ENCODE measurements around the gene P2RY2.

DNA sequence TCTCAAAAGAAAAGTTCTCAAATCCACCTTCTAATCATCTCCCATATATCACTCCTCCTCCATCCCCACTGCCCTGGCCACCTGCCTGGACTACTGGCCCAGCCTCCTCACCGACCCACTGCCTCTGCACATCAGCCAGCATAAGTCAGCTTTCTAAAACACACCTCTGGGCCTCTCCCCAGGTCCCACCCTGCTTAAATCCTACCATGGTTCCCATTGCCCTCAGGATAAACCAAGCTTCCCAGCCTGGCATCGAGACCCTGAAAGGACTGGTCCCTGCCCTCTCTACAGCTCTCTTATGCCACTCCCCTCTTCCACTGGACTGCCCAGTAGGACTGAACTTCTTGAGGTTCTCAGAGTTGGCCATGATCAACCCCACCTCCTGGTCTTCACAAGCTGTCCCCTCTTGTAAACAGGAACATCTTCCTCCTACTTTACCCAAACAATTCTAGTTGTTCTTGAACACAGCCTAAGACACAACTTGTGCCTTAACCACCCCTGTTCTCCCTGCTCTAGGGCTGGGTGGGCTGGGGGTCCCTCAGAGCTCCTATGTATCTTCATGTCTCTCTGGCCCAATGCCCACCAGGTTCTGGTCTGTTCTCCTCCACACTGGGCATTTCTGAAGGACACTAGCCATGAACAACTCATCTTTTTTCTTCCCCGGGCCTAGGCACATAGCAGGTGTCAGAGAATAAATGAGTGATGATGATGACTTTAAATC is 41.5 kb downstream of the P2RY2 start:
- TF ChIP-seq POLR2A (IDR thresholded peaks at IDR 0.05) = no peak
- TF ChIP-seq, protein P1, sequence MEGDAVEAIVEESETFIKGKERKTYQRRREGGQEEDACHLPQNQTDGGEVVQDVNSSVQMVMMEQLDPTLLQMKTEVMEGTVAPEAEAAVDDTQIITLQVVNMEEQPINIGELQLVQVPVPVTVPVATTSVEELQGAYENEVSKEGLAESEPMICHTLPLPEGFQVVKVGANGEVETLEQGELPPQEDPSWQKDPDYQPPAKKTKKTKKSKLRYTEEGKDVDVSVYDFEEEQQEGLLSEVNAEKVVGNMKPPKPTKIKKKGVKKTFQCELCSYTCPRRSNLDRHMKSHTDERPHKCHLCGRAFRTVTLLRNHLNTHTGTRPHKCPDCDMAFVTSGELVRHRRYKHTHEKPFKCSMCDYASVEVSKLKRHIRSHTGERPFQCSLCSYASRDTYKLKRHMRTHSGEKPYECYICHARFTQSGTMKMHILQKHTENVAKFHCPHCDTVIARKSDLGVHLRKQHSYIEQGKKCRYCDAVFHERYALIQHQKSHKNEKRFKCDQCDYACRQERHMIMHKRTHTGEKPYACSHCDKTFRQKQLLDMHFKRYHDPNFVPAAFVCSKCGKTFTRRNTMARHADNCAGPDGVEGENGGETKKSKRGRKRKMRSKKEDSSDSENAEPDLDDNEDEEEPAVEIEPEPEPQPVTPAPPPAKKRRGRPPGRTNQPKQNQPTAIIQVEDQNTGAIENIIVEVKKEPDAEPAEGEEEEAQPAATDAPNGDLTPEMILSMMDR (IDR thresholded peaks at IDR 0.05) = no peak

All from sigmoid colon (tissue), 3 donors.